Measurements from ENCODE around the gene DCDC2.
"Not testable (repeated sequence)": the region's sequence is repeated elsewhere in the genome, so short reads cannot be mapped to it uniquely, and the experiment has no call there.

DCDC2 gene

DNA sequence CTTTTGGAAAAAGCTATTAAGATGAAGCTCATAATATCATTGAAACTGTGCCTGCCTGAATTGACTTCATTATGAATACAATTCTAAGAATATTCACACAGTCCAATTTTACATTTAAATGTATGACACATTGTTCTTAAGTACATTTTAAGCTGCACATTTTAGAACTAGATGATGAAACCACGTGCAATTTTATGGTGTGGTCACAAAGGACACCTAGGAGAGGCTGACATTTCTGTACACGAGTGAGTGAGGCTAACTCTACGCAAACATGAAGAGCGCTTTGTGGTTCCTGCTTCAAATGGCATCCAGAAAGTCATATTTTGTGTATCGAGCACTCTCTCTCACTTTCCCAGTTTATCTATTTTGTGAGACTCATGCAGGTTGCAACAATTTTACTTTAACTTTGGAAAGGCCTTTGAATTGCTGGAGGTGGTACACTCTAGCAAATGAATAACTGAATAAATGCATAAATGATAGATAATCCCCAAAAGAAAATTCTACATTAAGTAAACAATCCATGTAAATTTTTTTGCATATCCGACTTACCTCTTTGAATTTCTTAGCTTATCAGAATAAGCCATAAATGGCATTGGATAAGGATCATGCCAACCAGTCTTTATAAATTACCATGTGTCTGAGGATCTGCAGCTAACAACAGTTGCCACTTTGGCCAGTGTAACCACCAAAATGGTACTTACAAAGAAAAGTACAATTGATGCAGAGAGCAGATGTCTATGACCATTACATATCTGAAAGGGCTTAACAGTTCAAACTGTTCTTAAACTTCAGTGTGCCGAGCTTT, 134.5 kb downstream of the DCDC2 start:
- peak; percentile 86 for DNase-seq (ENCODE audit: low spot score)

DNA sequence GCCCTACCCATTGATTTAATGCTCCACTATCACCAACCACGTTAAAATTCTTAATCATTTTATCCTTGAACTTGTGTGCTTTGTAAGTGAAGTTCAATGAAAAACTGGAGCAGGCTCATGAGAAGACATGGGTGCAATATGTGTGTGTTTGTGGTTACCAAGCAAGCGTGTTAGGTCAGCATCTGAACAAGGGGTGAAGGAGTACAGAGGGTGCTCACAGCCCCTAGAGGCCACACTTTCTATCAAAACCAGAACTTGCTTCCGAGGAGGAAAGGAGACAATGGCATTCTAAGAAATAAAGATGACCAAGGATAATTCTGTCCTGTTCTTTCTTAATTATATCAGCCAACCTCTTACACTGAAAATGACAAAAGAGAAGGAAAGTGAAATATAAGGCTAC, 138.2 kb downstream of the DCDC2 start:
- DNase-seq (ENCODE audit: low spot score) = no peak

DNA sequence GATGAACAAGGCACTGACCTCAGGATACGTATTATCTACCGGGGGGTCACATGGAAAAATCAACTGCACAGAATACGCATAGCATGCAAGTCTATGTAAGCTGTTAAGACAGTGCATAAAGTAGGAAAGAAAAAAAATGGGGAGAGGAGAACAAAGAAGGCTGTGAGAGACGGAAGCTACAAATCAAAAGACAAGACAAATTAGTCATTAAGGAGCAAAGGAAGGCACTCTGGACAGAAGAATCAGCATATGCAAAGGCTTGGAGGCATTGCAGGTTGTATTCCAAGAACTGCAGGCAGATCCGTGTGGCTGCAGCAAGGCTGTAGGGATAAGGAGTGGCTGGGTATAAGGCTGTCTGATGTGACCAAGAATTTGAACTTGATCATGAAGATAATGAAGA, 142.9 kb downstream of the DCDC2 start:
- no peak for DNase-seq (ENCODE audit: low spot score)

DNA sequence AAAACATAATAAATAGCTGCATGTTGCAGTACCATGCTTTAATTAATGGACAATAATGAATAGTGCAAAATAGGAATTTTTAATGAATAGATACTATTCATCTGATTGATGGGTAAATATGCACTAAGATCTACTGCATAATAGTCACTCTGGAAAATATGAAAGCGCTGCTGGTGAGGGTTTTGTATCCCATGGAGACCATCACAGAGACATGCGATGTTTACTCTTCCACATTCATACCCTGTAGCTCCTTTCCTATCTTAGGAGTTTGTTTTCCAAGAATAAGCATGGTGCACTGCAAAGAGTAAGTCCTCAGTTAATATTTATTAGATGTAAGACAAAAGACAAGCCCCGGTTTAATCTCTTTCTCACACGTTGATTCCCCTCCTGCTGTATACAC, 150.4 kb downstream of the DCDC2 start:
- no peak for DNase-seq (ENCODE audit: low spot score)

DNA sequence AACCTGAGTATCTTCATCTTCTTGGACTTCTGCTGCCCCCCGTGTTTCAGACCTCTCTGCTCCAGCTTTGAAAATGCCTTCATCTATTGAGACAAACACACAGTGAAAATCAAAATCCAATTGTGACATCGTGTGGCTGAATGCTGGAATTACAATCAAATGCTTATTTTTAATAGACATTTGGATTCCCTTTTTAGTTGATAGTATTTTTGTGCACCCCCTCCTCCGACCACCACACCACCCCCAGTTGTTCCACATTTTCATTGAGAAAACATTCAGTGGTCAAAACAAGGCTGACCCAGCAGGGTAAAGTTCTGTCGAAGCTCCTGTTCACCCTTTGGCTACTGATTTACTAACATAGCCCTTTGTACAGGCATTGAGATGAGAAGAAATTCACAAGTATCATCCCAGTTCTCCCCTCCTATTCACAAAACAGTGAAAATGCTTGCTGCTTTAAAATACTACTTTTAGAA, 152.8 kb downstream of the DCDC2 start:
- DNase-seq (ENCODE audit: low spot score) = peak; percentile 35

DNA sequence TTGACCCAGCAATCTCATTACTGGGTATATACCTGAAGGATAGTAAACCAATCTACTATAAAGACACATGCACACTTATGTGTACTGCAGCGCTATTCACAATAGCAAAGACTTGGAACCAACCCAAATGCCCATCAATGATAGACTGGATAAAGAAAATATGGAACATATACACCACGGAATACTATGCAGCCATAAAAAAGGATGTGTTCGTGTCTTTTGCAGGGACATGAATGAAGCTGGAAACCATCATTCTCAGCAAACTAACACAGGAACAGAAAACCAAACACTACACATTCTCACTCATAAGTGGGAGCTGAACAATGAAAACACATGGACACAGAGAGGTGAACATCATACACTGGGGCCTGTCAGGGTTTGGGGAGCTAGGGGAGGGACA, 153.7 kb downstream of the DCDC2 start:
- DNase-seq (ENCODE audit: low spot score) = not testable (repeated sequence)

DNA sequence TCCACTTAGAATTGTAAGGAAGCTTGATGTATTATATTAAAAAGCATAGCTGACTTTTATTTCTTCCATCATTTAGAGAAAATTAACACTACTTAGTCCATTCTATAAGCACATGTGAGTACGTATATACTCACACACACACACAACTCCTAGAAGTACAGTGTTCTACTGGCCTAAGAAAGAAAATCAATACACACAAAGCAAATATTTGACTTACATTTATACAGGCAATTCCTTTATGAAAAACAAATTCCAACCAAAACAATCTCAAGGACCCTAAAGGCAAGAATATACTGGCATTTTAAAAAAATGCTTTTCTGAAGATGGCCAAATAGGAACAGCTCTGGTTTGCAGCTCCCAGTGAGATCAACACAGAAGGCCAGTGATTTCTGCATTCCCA, 160.0 kb downstream of the DCDC2 start:
- DNase-seq (ENCODE audit: low spot score) = no peak

DNA sequence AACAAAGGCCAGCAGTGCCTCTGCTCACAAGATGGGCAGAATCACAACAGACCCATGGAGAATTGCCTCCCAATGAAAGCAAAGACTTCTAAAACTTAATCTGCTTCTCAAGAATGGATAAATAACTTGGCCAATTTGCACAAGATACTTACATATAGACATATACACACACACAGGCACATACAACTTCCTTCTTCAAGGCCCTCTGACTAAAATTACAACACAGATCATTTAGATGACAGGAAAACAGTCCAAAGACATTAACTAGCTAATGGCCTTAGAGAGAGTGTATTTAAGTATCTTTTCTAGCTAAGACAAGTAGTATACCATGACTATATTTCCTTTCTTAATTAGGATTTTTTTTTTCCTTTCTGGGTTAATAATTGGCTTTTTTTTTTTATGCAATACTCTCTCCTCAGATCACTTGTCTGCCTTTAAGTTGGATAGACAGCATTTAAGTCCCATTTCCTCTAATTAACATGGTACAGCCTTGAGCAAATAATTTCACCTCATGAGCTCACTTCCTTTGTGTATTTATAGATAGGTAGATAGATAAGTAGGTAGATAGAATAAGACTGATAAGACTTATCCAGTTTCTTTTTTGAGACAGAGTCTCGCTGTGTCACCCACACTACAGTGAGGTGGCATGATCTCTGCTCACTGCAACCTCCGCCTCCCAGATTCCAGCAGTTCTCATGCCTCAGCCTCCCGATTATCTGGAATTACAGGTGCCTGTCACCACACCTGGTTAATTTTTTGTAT, 161.8 kb downstream of the DCDC2 start:
- DNase-seq (ENCODE audit: low spot score) = no peak

DNA sequence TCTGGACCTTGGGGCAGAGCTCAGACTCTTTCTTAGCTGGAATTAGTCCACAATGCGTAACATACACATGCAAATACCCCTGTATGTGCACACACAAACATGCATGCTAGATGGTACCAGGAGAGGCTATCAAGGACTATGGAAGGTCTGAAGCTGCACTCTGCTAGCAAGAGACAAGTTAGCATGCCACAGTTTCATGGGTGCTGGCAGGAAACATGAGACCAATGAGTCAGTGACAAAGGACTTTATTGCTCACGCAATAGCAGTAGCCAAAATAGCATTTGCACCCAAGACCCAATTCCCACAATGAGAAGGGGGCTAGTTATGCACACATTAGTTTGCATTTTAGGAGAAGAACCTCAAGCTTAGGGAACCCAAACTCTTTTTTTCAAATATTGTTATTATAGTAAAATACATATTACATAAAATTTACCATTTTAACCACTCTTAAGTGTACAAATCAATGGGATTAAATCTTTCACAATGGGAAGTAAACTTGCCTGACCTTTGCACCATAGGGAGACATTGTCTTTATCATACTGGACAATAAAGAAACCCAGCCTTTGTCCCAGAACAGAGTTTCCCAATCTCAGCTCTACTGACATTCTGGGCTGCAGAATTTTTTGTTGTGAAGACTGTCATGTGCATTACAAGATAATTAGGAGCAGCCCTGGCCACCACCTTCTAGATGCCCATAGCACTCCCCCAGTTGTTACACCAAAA, 162.7 kb downstream of the DCDC2 start:
- no peak for DNase-seq (ENCODE audit: low spot score)

DNA sequence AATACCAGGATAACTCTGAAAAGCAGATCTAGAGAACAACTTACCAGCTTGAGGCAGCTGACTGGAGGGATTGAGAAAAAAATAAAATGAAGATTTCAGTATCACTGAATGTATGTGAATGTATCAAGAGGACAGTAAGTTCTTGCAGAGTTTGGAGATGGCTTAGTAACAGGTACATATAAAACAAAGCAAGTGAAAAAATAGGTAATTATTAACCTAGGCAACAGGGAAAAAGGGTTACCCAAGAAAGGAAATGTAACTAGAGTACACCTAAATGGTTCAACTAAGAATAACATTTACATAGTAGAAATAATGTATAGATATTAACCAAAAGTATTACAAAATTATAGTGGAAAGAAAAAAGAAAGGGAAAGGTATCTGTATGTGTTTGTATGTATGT, 164.5 kb downstream of the DCDC2 start:
- no peak for DNase-seq (ENCODE audit: low spot score)

DNA sequence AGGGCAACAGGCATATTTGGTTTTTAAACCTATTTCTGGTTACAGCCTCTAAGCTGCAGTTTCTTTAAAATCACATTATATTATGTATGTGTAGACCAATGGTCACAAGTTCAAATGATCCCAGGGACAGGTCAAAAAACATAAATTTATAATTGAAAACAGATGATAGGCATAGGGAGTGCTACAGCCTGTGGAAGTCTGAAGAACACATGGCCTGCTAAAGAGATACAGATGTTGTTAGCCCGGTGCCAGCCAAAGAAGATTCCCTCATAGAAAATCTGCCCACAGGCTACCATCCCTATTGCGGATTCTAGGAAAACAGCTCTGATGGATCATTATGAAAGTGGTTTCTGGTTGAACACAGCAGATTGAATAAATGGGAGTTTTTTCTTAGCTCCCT, 166.5 kb downstream of the DCDC2 start:
- DNase-seq (ENCODE audit: low spot score) = no peak

DNA sequence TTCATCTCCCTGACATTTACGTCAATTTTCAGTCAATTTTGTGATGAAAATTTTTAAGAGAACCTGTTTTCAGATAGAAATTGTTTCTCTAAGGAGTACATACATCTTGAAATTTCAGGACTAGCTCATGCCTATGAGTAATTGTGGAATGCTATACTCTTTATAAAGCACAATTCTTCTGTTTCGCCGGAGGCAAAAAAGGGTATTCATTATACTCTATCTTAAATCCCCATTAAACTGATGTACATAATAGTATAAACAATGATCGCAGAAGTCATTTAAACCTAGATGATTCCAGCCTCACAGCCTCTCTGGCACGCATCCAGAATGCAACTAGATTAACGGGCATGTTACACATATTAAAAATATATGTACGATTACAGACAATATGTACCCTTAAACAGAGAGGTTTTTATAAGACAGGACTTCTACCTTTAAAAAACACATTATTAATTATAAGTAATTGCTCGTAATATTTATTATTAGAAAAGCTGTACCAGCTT, 169.2 kb downstream of the DCDC2 start:
- DNase-seq (ENCODE audit: low spot score) = no peak

DNA sequence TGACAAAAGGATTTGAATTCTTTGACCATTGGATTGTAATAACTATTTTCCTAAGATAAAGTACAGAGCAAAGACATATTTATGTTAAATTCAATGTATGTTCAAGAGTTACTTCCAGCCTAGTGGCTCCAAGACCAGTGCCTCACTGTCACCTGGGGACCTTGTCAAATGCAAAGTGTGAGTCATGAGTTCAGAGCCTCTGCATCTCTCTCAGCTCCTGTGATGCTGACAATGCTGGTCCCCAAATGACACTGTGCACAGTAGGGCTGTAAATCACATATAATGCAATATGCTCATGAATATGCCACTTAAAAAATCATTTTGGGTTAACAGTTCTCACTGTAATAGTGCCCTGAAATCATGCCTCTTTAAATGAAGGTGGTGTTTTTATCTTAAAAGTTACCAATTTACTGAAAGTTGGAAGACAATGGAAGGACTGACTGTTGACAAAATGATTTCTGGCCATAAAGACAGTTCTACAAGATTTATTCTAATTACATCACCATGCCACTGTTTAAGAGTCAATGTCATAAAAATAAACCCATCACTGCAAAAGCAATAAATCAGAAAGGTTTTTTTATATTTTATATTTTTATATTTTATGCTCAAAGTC, 169.8 kb downstream of the DCDC2 start:
- no peak for DNase-seq (ENCODE audit: low spot score)

DNA sequence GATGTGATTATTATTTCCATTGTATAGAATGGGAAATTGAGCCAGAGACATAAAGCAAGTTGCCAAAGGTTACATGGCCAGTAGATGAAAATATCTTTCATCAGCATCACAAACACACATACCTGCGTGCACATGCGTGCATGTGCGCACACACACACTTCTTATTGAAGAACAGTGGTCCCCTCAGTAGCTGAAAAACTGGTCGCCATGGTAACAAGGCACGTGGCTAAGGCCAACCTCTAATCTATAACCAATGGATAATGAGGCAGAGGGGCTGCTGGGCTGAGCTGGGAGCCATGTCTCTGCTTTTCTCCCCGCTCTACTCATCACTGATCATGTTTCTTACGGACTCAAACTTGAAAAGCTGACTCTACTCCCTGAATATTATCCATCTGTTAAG, 171.5 kb downstream of the DCDC2 start:
- DNase-seq (ENCODE audit: low spot score) = no peak

DNA sequence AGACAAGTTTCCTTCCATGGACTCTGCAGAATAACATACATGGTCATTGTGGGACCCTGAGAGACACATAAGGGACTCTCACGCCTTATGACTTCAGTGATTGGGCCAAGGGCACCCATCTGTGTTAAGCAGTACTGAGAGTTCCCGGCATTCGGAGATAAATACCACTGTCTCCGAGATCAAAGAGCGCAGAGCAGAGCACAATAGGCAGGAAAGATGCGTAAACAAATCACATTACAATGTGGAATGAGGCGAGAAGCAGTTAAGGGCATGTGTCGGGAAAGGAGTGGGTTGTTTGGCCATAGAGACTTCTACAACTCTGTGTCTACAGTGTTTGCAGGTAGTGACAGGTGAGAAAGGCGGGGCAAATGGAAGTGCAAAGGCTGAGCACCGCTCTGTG, 174.3 kb downstream of the DCDC2 start:
- DNase-seq (ENCODE audit: low spot score) = no peak

DNA sequence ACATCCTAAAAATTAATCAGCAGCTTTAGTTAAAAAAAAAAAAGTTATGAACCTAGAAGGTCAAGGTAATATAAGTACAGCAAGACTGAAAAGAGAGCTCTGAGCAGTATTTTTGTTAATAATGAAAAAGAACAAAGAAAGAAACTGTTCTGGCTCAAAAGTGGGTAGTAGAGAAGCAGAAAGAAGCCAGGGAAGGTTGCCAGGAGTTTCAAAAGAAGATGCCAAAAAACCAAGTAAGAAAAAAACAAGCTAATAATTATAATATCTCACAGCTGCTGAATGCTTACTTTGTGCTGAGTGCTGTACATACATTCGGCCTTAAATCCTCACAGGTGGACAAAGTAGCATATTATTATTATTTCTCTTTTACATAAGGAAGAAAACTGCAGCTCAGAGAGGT, 200.0 kb downstream of the DCDC2 start:
- DNase-seq (ENCODE audit: low spot score) = no peak

DNA sequence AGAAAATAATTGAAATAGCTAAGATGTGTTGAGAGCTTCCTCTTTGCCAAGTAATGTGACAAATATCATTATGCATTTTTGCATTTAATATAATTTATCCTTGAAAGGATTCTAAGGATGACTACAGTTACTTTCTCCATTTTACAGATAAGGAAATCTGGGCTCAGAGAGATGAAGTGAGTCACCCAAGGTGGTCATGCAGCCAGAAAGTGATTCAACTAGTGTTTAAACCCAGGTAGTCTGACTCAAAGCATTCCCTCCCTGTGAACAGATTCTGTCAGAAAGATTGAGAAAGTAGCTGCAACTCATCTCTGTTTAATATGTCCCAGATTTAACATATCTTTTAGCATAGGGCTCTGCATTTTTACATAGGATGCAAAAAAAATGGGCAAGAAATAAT, 203.7 kb downstream of the DCDC2 start:
- no peak for DNase-seq (ENCODE audit: low spot score)

DNA sequence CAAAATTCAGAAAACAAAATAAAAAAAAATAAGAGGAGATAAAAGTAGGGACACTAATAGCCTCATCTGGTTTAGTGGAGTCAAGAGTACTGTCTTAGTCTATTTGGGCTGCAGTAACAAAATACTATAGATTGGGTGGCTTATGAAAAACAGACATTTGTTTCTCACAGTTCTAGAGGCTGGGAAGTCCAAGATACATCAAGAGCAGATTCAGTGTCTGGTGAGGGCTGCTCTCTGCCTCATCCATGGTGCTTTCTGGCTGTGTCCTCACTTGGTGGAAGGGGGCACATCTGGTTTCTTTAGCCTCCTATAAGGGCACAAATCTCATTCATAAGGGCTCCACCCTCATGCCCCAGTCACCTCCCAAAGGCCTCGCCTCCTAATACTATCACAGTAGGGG, 205.8 kb downstream of the DCDC2 start:
- DNase-seq (ENCODE audit: low spot score) = no peak

DNA sequence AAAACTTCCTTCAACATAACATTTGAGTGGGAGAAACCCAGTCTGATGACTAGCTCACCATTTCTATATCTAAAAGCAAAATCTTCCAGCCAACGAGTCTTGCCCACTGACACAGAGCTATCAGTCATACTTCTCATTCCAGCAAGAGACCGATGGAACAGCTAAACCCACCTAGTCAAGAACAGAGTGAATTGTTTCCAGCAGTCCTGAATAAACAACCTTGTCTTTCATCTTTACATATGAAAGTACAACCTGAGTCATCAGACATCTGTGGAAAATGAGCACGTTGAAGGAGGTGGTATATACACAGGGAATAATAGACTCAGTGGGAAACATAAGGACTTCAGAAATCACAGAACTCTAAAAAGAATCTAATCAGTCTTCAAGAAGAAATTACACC, 208.0 kb downstream of the DCDC2 start:
- DNase-seq (ENCODE audit: low spot score) = no peak

DNA sequence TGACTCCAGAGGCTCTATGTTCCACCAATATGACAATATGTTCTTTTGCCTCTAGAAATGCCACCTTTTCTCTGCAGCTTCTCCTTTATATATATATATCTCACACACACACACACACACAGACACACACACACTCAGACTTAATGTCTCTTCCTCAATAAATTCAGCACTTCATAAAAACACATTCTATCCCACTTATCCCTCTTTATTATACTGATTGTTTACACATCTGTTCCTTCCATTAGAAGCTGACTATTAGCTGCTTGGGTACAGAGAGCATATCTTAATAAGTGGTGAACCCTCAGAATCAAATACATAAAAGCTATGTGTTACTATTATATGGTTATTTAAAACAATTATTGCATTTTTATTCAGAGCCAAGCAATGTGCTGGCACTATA, 208.6 kb downstream of the DCDC2 start:
- no peak for DNase-seq (ENCODE audit: low spot score)

DNA sequence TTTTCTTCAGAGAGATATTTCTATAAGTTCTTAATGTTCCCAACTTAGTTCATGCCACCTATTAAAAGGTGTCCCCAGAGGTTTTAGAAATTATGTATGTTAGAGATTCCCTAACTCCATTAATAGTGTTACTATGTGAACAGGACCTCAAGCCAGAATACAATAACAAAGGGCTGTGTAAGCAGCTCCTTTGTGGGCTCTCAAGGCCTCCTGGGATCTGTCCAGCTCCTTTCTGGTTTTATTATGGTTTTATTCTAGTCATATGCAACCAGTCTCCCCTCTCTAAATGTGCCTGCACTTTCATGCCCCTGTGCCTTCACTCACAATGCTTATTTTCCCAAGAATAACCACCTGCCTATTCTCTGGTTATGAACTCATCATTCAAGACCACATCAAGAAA, 209.2 kb downstream of the DCDC2 start:
- DNase-seq (ENCODE audit: low spot score) = no peak

DNA sequence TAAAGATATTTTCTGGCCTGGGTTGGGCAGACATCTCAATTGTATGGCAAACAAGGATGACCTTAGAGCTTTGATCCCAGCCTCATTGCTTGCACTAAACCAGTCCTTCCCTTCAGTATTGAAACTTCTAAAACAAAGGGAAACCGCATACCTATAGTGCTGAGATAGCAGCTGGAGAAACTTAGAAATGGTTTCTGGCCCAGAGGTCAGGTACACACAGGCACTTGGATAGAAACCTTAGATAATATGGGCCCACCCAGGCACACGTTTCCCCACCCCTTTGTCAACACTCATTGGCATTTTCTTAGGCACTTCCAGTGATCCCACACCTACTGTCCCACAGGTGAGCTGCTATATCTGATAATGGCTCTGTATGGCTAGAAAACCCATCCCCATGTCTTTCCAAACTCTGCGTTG, 209.7 kb downstream of the DCDC2 start:
- DNase-seq (ENCODE audit: low spot score) = no peak

Data from SW480 (cell line).